Panc1 (cell line): ENCODE measurements around the gene CEP63.

Experiments used
- SIN3A ChIP-seq: IDR thresholded peaks from 2 replicates; pipeline ENCODE4 v1.6.1; 2012; ENCODE audit warnings: low read depth, mild to moderate bottlenecking, low read length, moderate library complexity, borderline replicate concordance; ENCODE audit not compliant: insufficient read depth
- TF ChIP-seq, protein P1 (sequence below): fragments of 450-650 bp; IDR thresholded peaks from 2 replicates; pipeline ENCODE4 v1.5.1; 2017; ENCODE audit warnings: mild to moderate bottlenecking

DNA sequence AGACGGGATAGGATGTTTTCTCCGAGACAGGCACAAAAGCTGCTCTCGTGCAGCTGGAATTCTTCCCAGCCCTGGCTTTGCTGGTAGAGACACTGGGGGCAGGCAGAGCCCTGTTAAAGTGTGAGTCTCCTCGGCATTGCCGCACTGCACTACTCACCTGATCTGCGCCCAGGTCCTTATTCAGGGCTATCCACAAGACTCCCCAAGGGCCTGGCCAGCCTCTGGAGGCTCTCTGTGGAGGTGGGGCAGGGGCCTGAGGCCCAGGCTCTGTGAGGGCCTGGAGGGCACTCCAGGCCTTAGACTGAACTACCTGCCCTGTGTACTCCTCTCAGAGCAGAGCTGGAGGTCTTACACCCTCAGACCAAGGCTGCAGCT is 116.6 kb downstream of the CEP63 start:
- TF ChIP-seq, protein P1, sequence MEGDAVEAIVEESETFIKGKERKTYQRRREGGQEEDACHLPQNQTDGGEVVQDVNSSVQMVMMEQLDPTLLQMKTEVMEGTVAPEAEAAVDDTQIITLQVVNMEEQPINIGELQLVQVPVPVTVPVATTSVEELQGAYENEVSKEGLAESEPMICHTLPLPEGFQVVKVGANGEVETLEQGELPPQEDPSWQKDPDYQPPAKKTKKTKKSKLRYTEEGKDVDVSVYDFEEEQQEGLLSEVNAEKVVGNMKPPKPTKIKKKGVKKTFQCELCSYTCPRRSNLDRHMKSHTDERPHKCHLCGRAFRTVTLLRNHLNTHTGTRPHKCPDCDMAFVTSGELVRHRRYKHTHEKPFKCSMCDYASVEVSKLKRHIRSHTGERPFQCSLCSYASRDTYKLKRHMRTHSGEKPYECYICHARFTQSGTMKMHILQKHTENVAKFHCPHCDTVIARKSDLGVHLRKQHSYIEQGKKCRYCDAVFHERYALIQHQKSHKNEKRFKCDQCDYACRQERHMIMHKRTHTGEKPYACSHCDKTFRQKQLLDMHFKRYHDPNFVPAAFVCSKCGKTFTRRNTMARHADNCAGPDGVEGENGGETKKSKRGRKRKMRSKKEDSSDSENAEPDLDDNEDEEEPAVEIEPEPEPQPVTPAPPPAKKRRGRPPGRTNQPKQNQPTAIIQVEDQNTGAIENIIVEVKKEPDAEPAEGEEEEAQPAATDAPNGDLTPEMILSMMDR = no peak
- no peak for TF ChIP-seq SIN3A
